CD4-positive, alpha-beta T cell treated with Interferon alpha-2 for 1 hour (primary cell): ENCODE measurements around the gene NR2F1-AS1.
"Not testable (repeated sequence)": the region's sequence is repeated elsewhere in the genome, so short reads cannot be mapped to it uniquely, and the experiment has no call there.

Source experiments
- DNase-seq, 2 donors: peaks; one replicate each; pipeline ENCODE4 v3.0.0-alpha.2; 2020 to 2022

Gene NR2F1-AS1

GRCh38 chr5:93423300-93423699, 157.7 kb downstream of the NR2F1-AS1 start:
- DNase-seq: no peak

GRCh38 chr5:93422652-93423280, 158.3 kb downstream of the NR2F1-AS1 start:
- no peak for DNase-seq

- DNase-seq: no peak
Observed at GRCh38 chr5:93421987-93422401, 159.0 kb downstream of the NR2F1-AS1 start.

GRCh38 chr5:93421468-93421867, 159.6 kb downstream of the NR2F1-AS1 start:
- no peak for DNase-seq

- no peak for DNase-seq
Observed at GRCh38 chr5:93417490-93417889, 163.5 kb downstream of the NR2F1-AS1 start.

- DNase-seq: no peak
Observed at GRCh38 chr5:93415819-93416218, 165.2 kb downstream of the NR2F1-AS1 start.

- DNase-seq: no peak
Observed at GRCh38 chr5:93411716-93412115, 169.3 kb downstream of the NR2F1-AS1 start.

- no peak for DNase-seq
Observed at GRCh38 chr5:93409691-93410090, 171.3 kb downstream of the NR2F1-AS1 start.

- no peak for DNase-seq
Observed at GRCh38 chr5:93407454-93407853, 173.6 kb downstream of the NR2F1-AS1 start.

- DNase-seq: no peak
Observed at GRCh38 chr5:93406971-93407401, 174.0 kb downstream of the NR2F1-AS1 start.

GRCh38 chr5:93404246-93404645, 176.8 kb downstream of the NR2F1-AS1 start:
- no peak for DNase-seq

GRCh38 chr5:93403141-93403928, 177.7 kb downstream of the NR2F1-AS1 start:
- DNase-seq: no peak

GRCh38 chr5:93402451-93402850, 178.6 kb downstream of the NR2F1-AS1 start:
- DNase-seq: no peak

GRCh38 chr5:93401634-93402213, 179.3 kb downstream of the NR2F1-AS1 start:
- DNase-seq: no peak

- no peak for DNase-seq
Observed at GRCh38 chr5:93399675-93400074, 181.3 kb downstream of the NR2F1-AS1 start.

GRCh38 chr5:93395971-93396379, 185.0 kb downstream of the NR2F1-AS1 start:
- no peak for DNase-seq

- no peak for DNase-seq
Observed at GRCh38 chr5:93395010-93395409, 186.0 kb downstream of the NR2F1-AS1 start.

- no peak for DNase-seq
Observed at GRCh38 chr5:93394301-93394700, 186.7 kb downstream of the NR2F1-AS1 start.

- DNase-seq: not testable (repeated sequence)
Observed at GRCh38 chr5:93391169-93391568, 189.8 kb downstream of the NR2F1-AS1 start.

GRCh38 chr5:93385655-93386054, 195.4 kb downstream of the NR2F1-AS1 start:
- no peak for DNase-seq

- no peak for DNase-seq
Observed at GRCh38 chr5:93384995-93385394, 196.0 kb downstream of the NR2F1-AS1 start.

GRCh38 chr5:93384026-93384425, 197.0 kb downstream of the NR2F1-AS1 start:
- DNase-seq: no peak

- DNase-seq: no peak
Observed at GRCh38 chr5:93382188-93382825, 198.7 kb downstream of the NR2F1-AS1 start.

GRCh38 chr5:93381057-93381456, 200.0 kb downstream of the NR2F1-AS1 start:
- no peak for DNase-seq
